GM12891 (cell line): ENCODE results near the gene SAT2.

Source experiments
- PAX5 ChIP-seq: IDR thresholded peaks from 2 replicates; pipeline ENCODE4 v1.6.1; 2011; ENCODE audit warnings: low read length, moderate library complexity, mild to moderate bottlenecking; ENCODE audit not compliant: insufficient read depth, severe bottlenecking
- POLR2A ChIP-seq: IDR thresholded peaks from 2 replicates; pipeline ENCODE4 v1.6.1; 2011; ENCODE audit warnings: low read depth, low read length, control low read depth
- POLR2AphosphoS5 ChIP-seq: IDR thresholded peaks from 2 replicates; pipeline ENCODE4 v1.6.1; 2011; ENCODE audit warnings: low read depth, low read length, control low read depth
- TAF1 ChIP-seq: IDR thresholded peaks from 2 replicates; pipeline ENCODE4 v1.6.1; 2011; ENCODE audit warnings: low read depth, low read length, control low read depth

- TF ChIP-seq POLR2AphosphoS5 (no peak), POLR2A (no peak), PAX5 (no peak), TAF1 (no peak)
Measured at GRCh38 chr17:7632492-7632894, 4.9 kb upstream of the SAT2 start.
